ENCODE measurements around the gene NTM. TPM values are rescaled to one million over a fixed set of nuclear protein-coding genes. Genes with fewer than 3 reads are reported as not detected.

The NTM gene
- polyA plus RNA-seq, 1 donor from 2014 or later = 39.4 TPM

- Histone ChIP-seq H3K4me3 (ENCODE audit: low read length) (no peak overlapping the region), H3K9ac (ENCODE audit: low read length) (no peak overlapping the region), H4K20me1 (ENCODE audit: insufficient read depth) (no peaks in the 10 kb centered on the region), H3K9me3 (ENCODE audit: low read length) (no peaks in the 10 kb centered on the region), H3K9me2 (ENCODE audit: insufficient read depth, low read length) (no peaks in the 10 kb centered on the region), H3F3A (ENCODE audit: insufficient read depth, low read length, poor library complexity, severe bottlenecking) (no peaks in the 10 kb centered on the region), H3K79me2 (replicated peaks; ENCODE audit: insufficient read depth, low read length) (no peaks in the 10 kb centered on the region), H3K36me3 (ENCODE audit: insufficient read depth, low read length) (no peaks in the 10 kb centered on the region), H3K4me2 (ENCODE audit: low read length) (no peak overlapping the region), H2AFZ (ENCODE audit: low read depth, low read length) (no peak overlapping the region), H3K27ac (ENCODE audit: low read length) (no peak overlapping the region), H3K27me3 (ENCODE audit: insufficient read depth, low read depth, low read length) (no peaks in the 10 kb centered on the region)
- TF ChIP-seq REST (IDR thresholded peaks at IDR 0.05; ENCODE audit: borderline replicate concordance) (no peak), SMC3 (conservative IDR thresholded peaks at IDR 0.05; ENCODE audit: poor library complexity) (no peak), POLR2AphosphoS5 (IDR thresholded peaks at IDR 0.05) (no peak), CTCF (IDR thresholded peaks at IDR 0.05; ENCODE audit: poor library complexity, severe bottlenecking) (no peak), MXI1 (conservative IDR thresholded peaks at IDR 0.05; ENCODE audit: poor library complexity, severe bottlenecking) (no peak), EZH2 (IDR thresholded peaks at IDR 0.05; ENCODE audit: borderline replicate concordance, insufficient read depth, low read length, poor library complexity, severe bottlenecking) (no peak), TAF1 (IDR thresholded peaks at IDR 0.05; ENCODE audit: low read depth) (no peak), RAD21 (conservative IDR thresholded peaks at IDR 0.05) (no peak), EP300 (conservative IDR thresholded peaks at IDR 0.05; ENCODE audit: poor library complexity, severe bottlenecking) (no peak)
Observed at GRCh38 chr11:131943295-131943694, 572.9 kb downstream of the NTM start.

GRCh38 chr11:131944736-131945135 lies 574.3 kb downstream of the NTM start:
- Histone ChIP-seq H3K79me2 (replicated peaks; ENCODE audit: insufficient read depth, low read length) (no peaks in the 10 kb centered on the region), H3K4me2 (ENCODE audit: low read length) (no peak overlapping the region), H4K20me1 (ENCODE audit: insufficient read depth) (no peaks in the 10 kb centered on the region), H3K27ac (ENCODE audit: low read length) (peak overlapping the region; percentile 57), H3K9me3 (ENCODE audit: low read length) (no peaks in the 10 kb centered on the region), H3K9ac (ENCODE audit: low read length) (peak overlapping the region; percentile 9), H3K9me2 (ENCODE audit: insufficient read depth, low read length) (no peaks in the 10 kb centered on the region), H3F3A (ENCODE audit: insufficient read depth, low read length, poor library complexity, severe bottlenecking) (no peaks in the 10 kb centered on the region), H3K27me3 (ENCODE audit: insufficient read depth, low read depth, low read length) (no peaks in the 10 kb centered on the region), H3K36me3 (ENCODE audit: insufficient read depth, low read length) (no peaks in the 10 kb centered on the region), H2AFZ (ENCODE audit: low read depth, low read length) (no peak overlapping the region), H3K4me3 (ENCODE audit: low read length) (peak overlapping the region; percentile 32)
- TF ChIP-seq REST (IDR thresholded peaks at IDR 0.05; ENCODE audit: borderline replicate concordance) (peak; percentile 77), RAD21 (conservative IDR thresholded peaks at IDR 0.05) (no peak), POLR2AphosphoS5 (IDR thresholded peaks at IDR 0.05) (peak; percentile 57)

Measured in neural cell (in vitro differentiated cells).